OCI-LY7 (cell line): ENCODE results near the gene AXIN2. TPM values are rescaled to one million over a fixed set of nuclear protein-coding genes. Genes with fewer than 3 reads are reported as not detected.

Source experiments
- BruUV-seq: library from RNA; stranded (reverse); fragments of 400-500 nt; replicated peaks from 2 replicates; lab custom pipeline; 2021; lab: Mats Ljungman, UMichigan
- CTCF ChIA-PET: fragments of 300-600 bp; sonication (Branson Sonifier 250); formaldehyde crosslinking; loops from one replicate; lab custom pipeline; 2022; ENCODE audit warnings: antibody characterized with exemption; ENCODE audit not compliant: unreplicated experiment; lab: Charles Lee
- POLR2A ChIA-PET: fragments of 300-600 bp; sonication (Branson Sonifier 250); formaldehyde crosslinking; loops from one replicate; lab custom pipeline; 2022; ENCODE audit warnings: antibody characterized with exemption; lab: Charles Lee
- DNase-seq: peaks from one replicate; pipeline ENCODE4 v3.0.0-alpha.2; 2015; ENCODE audit warnings: low spot score
- H2AFZ ChIP-seq: fragments of 200-600 bp; sonication (generic), shearing (Covaris generic); 2 replicates; pipeline ENCODE4 v1.6.1; 2014; ENCODE audit warnings: mild to moderate bottlenecking, antibody characterized with exemption, low read length, moderate library complexity
- H3K27ac ChIP-seq: fragments of 200-600 bp; sonication (generic); 2 replicates; pipeline ENCODE4 v1.5.1; 2014; ENCODE audit warnings: mixed run types, low read depth, mild to moderate bottlenecking, moderate library complexity, low read length, inconsistent platforms; ENCODE audit not compliant: poor library complexity, severe bottlenecking
- H3K36me3 ChIP-seq: fragments of 200-600 bp; sonication (generic); 2 replicates; pipeline ENCODE4 v1.6.1; 2014; ENCODE audit warnings: mild to moderate bottlenecking, antibody characterized with exemption, low read length, moderate library complexity, mixed read lengths; ENCODE audit not compliant: insufficient read depth
- H3K4me1 ChIP-seq: fragments of 200-600 bp; sonication (generic); 2 replicates; pipeline ENCODE4 v1.5.1; 2014; ENCODE audit warnings: mild to moderate bottlenecking, low read length; ENCODE audit not compliant: insufficient read depth, poor library complexity, severe bottlenecking
- H3K4me2 ChIP-seq: fragments of 200-600 bp; sonication (generic); 2 replicates; pipeline ENCODE4 v1.6.1; 2014; ENCODE audit warnings: mild to moderate bottlenecking, low read length
- H3K4me3 ChIP-seq: fragments of 200-600 bp; sonication (generic); 2 replicates; pipeline ENCODE4 v1.5.1; 2014; ENCODE audit warnings: mild to moderate bottlenecking, low read depth, low read length; ENCODE audit not compliant: poor library complexity, severe bottlenecking
- H3K79me2 ChIP-seq: fragments of 200-600 bp; sonication (generic); 2 replicates; pipeline ENCODE4 v1.6.1; 2016; ENCODE audit warnings: low read depth, mild to moderate bottlenecking, low read length, moderate library complexity, mixed read lengths; ENCODE audit not compliant: insufficient read depth
- H3K9me2 ChIP-seq: fragments of 200-600 bp; sonication (generic); 2 replicates; pipeline ENCODE4 v1.6.1; 2016; ENCODE audit warnings: mild to moderate bottlenecking, low read length, mixed read lengths; ENCODE audit not compliant: insufficient read depth
- H3K9me3 ChIP-seq: fragments of 200-600 bp; sonication (generic); 2 replicates; pipeline ENCODE4 v1.6.1; 2014; ENCODE audit warnings: mild to moderate bottlenecking, mixed run types, low read length, mixed read lengths
- H4K20me1 ChIP-seq: fragments of 200-600 bp; sonication (generic); 2 replicates; pipeline ENCODE4 v1.6.1; 2014; ENCODE audit warnings: mild to moderate bottlenecking, antibody characterized with exemption, low read length, moderate library complexity, mixed read lengths; ENCODE audit not compliant: insufficient read depth
- CTCF ChIP-seq: fragments of 200-600 bp; sonication (generic); conservative IDR thresholded peaks from 2 replicates; pipeline ENCODE4 v1.5.1; 2014; ENCODE audit warnings: mild to moderate bottlenecking, antibody characterized with exemption, low read length, moderate library complexity, mixed read lengths
- EZH2phosphoT487 ChIP-seq: fragments of 200-600 bp; sonication (generic); IDR thresholded peaks from 2 replicates; pipeline ENCODE4 v1.6.1; 2018; ENCODE audit warnings: low read depth, borderline replicate concordance, mild to moderate bottlenecking, mixed run types, antibody characterized with exemption, low read length, moderate library complexity, mixed read lengths
- intact Hi-C: fragments of 100-400 bp; cut with micrococcal nuclease; formaldehyde crosslinking; loops from one replicate; pipeline ENCODE4 v1.10.0; 2022; ENCODE audit not compliant: unreplicated experiment
- total RNA-seq, 2 experiments: library from RNA; depleted of rRNA in 1 of 2; stranded (reverse); fragments of >200 nt in 1 of 2; shearing (Covaris generic) in 1 of 2; gene quantifications; 2 replicates each; pipeline ENCODE4 v1.2.3, GENCODE V29; 2014 to 2022

Gene AXIN2
- total RNA-seq, 2 experiments from 2014 or later = 8.5 TPM

GRCh38 chr17:65538675-65539529 lies 22.5 kb downstream of the AXIN2 start:
- Histone ChIP-seq H3K9me3 (no peaks in the 10 kb centered on the region), H3K4me2 (no peak overlapping the region), H3K9me2 (no peaks in the 10 kb centered on the region), H3K4me3 (no peak overlapping the region), H3K4me1 (no peaks in the 10 kb centered on the region), H2AFZ (no peak overlapping the region), H3K79me2 (no peaks in the 10 kb centered on the region), H4K20me1 (no peaks in the 10 kb centered on the region), H3K36me3 (peaks cover 30% of the 10 kb centered on the region; the same call in 1 of the 2 replicates), H3K27ac (no peak overlapping the region)
- intact Hi-C loops = no loop called here
- TF ChIP-seq CTCF = no peak
- no peak for TF ChIP-seq EZH2phosphoT487
- no TSS peak for BruUV-seq
- DNase-seq = no peak
- ChIA-PET POLR2A (interaction anchor here (0.7 kb wide), 1 partner anchor 603 kb away, joined by 3 read pairs; no protein-coding TSS in a partner anchor), CTCF (no interaction called here)

- CTCF ChIA-PET = no interaction called here
- POLR2A ChIA-PET = interaction anchor here (0.7 kb wide), 1 partner anchor 604 kb away, joined by 3 read pairs; no protein-coding TSS in a partner anchor
- no peak overlapping the region for H3K4me3 ChIP-seq
Observed at GRCh38 chr17:65537845-65538674, 23.4 kb downstream of the AXIN2 start.

More at GRCh38 chr17:65537845-65538674, 23.4 kb downstream of the AXIN2 start:
- H3K36me3 ChIP-seq = peaks cover 32% of the 10 kb centered on the region; the same call in 1 of the 2 replicates
- no peaks in the 10 kb centered on the region for H3K9me2 ChIP-seq
- no peaks in the 10 kb centered on the region for H3K79me2 ChIP-seq
- TF ChIP-seq EZH2phosphoT487 = no peak
- no peak for TF ChIP-seq CTCF
- intact Hi-C loops = no loop called here
- BruUV-seq = no TSS peak
- H3K9me3 ChIP-seq = no peaks in the 10 kb centered on the region
- DNase-seq = no peak
- no peaks in the 10 kb centered on the region for H4K20me1 ChIP-seq
- no peak overlapping the region for H3K27ac ChIP-seq
- H3K4me1 ChIP-seq = no peaks in the 10 kb centered on the region
- H3K4me2 ChIP-seq = no peak overlapping the region
- H2AFZ ChIP-seq = no peak overlapping the region
